ENCODE data around the gene SLX1A.
"Not testable (repeated sequence)": the region's sequence is repeated elsewhere in the genome, so short reads cannot be mapped to it uniquely, and the experiment has no call there.

SLX1A gene

GRCh38 chr16:30193615-30194014 is at the start of gene SLX1A, which contains the start of gene BOLA2B:
TSS of gene SLX1A (plus strand) at chr16:30193875. CDS start at chr16:30194085, 210 bp downstream.
TSS of gene BOLA2B (minus strand) at chr16:30193666. CDS start at chr16:30193595, 71 bp downstream.
- not testable (repeated sequence) for DNase-seq

DNA sequence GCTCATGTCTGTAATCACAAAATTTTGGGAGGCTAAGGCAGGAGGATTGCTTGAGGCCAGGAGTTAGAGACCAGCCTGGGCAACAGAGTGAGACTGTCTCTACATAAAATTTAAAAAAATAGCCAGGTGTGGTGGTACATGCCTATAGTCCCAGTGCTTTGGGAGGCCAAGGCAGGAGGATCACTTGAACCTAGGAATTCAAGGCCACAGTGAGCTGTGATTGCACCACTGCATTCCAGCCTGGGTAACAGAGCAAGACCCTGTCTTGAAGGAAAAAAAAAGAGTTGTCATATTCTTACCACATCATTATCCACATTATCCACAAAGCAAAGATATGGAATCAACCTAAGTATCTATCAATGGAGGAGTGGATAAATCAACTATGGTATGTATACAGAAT is 49.7 kb upstream of the SLX1A start:
- DNase-seq: no peak

DNA sequence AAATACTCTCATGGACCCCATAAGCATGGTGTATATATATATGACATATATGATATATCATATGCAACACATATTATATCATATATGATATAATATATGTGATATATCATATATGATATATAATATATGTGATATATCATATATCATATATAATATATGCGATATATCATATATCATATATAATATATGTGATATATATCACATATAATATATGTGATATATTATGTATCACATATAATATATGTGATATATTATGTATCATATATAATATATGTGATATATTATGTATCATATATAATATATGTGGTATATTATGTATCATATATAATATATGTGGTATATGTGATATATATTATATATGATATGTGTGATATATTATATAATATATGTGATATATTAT is 48.8 kb upstream of the SLX1A start:
- no peak for DNase-seq

- no peak for DNase-seq
Observed at GRCh38 chr16:30145657-30146056, 48.0 kb upstream of the SLX1A start.

- no peak for DNase-seq
Observed at GRCh38 chr16:30147843-30148510, 45.7 kb upstream of the SLX1A start.

GRCh38 chr16:30149250-30149930 is 44.3 kb upstream of the SLX1A start:
- peak in 1 of 2 donors; percentile 8 for DNase-seq

DNA sequence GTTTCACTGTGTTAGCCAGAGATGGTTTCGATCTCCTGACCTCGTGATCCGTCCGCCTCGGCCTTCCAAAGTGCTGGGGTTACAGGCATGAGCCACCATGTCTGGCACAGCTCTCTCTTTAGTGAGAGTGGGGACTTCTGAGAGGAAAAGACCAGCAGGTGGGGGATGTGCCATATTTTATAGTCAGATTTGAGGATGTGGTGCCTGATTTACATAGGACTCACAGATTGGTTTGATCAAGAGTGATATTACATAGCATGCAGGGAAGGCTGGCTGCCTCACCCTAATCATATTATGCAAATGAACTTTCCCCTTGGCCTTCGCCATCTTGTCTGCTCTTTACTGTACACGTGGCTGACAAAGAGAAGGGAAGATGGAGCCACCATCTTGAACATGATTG is 42.6 kb upstream of the SLX1A start:
- DNase-seq: no peak

DNA sequence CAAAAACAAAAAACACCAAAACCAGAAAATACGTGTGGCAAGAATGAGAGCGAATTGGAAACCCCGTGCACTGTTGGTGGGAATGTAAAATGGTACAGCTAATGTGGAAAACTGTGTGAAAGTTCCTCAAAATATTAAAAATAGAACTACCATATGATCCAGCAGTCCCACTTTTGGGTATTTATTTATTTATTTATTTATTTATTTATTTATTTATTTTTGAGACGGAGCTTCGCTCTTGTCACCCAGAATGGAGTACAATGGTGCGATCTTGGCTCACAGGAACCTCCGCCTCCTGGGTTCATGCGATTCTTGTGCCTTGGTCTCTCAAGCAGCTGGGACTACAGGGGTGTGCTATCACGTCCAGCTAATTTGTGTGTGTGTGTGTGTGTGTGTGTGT is 41.2 kb upstream of the SLX1A start:
- no peak for DNase-seq

GRCh38 chr16:30155188-30155587 is 38.5 kb upstream of the SLX1A start:
- DNase-seq: no peak

DNA sequence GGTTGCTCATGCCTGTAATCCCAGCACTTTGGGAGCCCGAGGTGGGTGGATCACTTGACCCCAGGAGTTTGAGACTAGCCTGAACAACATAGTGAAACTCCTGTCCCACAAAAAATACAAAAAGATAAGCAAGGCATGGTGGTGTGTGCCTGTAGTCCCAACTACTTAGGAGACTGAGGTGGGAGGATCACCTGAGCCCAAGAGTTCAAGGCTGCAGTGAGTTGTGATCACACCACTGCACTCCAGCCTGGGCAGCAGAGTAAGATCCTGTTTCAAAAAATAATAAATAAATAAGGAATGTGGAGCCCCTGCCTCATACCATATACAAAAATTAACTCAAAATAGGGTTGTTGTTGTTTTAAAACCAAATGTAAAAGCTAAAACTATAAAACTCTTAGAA is 36.5 kb upstream of the SLX1A start:
- no peak for DNase-seq

GRCh38 chr16:30163538-30163937 is 30.1 kb upstream of the SLX1A start:
- DNase-seq: no peak

GRCh38 chr16:30166202-30166902 is 27.3 kb upstream of the SLX1A start:
- DNase-seq: peak; percentile 31 to 49

DNA sequence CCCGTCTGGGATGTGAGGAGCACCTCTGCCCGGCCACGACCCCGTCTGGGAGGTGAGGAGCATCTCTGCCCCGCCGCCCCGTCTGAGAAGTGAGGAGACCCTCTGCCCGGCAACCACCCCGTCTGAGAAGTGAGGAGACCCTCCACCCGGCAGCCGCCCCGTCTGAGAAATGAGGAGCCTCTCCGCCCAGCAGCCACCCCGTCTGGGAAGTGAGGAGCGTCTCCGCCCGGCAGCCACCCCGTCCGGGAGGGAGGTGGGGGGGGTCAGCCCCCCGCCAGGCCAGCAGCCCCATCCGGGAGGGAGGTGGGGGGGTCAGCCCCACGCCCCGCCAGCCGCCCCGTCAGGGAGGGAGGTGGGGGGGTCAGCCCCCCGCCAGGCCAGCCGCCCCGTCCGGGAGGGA is 24.9 kb upstream of the SLX1A start:
- DNase-seq: not testable (repeated sequence)

DNA sequence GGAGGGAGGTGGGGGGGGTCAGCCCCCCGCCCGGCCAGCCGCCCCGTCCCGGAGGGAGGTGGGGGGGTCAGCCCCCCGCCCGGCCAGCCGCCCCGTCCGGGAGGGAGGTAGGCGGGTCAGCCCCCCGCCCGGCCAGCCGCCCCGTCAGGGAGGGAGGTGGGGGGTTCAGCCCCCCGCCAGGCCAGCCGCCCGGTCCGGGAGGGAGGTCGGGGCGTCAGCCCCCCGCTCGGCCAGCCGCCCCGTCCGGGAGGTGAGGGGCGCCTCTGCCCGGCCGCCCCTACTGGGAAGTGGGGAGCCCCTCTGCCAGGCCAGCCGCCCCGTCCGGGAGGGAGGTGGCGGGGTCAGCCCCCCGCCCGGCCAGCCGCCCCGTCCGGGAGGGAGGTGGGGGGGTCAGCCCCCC is 24.3 kb upstream of the SLX1A start:
- not testable (repeated sequence) for DNase-seq

DNA sequence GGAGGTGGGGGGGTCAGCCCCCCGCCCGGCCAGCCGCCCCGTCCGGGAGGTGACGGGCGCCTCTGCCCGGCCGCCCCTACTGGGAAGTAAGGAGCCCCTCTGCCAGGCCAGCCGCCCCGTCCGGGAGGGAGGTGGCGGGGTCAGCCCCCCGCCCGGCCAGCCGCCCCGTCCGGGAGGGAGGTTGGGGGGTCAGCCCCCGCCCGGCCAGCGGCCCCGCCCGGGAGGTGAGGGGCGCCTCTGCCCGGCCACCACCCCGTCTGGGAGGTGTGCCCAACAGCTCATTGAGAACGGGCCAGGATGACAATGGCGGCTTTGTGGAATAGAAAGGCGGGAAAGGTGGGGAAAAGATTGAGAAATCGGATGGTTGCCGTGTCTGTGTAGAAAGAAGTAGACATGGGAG is 23.5 kb upstream of the SLX1A start:
- DNase-seq: not testable (repeated sequence)

- no peak for DNase-seq
Observed at GRCh38 chr16:30173054-30173453, 20.6 kb upstream of the SLX1A start.

- not testable (repeated sequence) for DNase-seq
Observed at GRCh38 chr16:30176876-30177275, 16.8 kb upstream of the SLX1A start.

GRCh38 chr16:30179195-30179594 is 14.5 kb upstream of the SLX1A start:
- DNase-seq: no peak

- no peak for DNase-seq
Observed at GRCh38 chr16:30179931-30180330, 13.7 kb upstream of the SLX1A start.

GRCh38 chr16:30180741-30181140 is 12.9 kb upstream of the SLX1A start:
- no peak for DNase-seq

GRCh38 chr16:30183233-30184095 is 10.2 kb upstream of the SLX1A start, which contains the start of gene CORO1A:
TSS of gene CORO1A (plus strand) at chr16:30183602. CDS start at chr16:30185210, 1,608 bp downstream.
- peak; percentile 81 for DNase-seq

DNA sequence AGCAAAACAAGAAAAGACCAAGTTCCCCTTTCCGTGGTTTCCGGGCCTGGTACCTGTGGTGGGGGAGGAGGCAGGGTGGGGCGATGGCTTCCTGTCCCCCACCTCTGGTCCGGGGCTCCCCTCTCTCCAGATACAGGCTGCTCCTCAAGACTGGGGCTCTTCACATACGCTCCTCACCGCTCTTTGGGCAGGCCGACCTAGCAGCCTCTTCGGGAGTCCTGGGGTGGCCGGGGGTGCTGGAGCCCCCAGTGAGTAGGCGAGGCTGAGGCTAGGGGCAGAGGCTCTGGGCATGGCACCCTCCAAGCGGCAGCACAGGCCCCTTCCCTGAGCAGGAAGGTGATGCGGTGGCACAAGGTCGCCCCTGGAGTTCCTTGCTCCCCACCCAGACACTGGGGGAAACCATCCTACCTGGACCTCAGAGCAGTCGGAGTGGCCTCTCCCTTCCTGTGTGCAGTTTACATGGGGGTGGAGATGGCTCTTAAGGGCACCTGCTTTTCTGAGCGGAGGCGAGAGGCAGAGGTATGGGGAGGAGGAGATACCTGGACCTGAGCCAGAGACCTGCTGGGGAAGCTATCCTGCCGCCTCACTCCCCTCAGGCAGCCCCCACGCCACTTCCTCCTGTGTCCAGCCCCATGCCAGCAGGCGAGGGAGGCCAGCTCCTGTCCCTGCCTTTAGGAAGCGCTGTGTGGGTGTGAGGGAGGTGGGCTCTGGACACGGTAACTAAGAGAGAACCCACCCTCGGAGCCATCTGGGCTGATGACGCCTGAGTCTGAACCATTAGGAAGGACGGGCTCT is 9.4 kb upstream of the SLX1A start:
- peak; percentile 86 to 89 for DNase-seq

Data from CD4-positive, alpha-beta T cell treated with Interleukin-4 for 1 hour (primary cell).